ENCODE results near the gene FKBP1A. TPM values are rescaled to one million over a fixed set of nuclear protein-coding genes. Genes with fewer than 3 reads are reported as not detected.

The FKBP1A gene
- total RNA-seq, 3 donors from 2014 or later, result 168 to 326 (median 300) TPM

DNA sequence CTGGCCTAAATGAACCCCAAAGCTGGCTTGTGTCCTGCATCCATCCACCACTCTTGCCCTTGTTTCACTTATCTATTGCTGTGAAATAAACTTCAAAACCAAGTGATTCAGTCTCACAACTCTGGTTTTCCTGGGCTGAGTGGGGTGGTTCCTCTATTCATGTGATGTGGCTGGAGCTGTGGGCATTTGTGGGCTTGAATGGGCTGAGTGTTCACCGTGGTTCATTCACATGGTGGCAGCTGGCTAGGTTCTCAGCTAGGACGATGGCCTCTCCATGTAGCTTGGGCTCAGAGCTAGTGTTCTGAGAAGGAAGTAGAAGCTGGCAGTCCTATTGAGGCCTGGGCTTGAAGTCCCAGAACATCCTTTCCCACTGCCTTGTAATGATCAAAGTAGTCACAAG, 30.4 kb downstream of the FKBP1A start:
- Histone ChIP-seq H3K4me1 (ENCODE audit: low read depth) (peaks cover 14% of the 10 kb centered on the region), H3K9me3 (no peaks in the 10 kb centered on the region), H3K36me3 (ENCODE audit: low read depth) (no peaks in the 10 kb centered on the region), H3K4me3 (no peak overlapping the region)
- ATAC-seq, result no peak
- TF ChIP-seq, protein P1, sequence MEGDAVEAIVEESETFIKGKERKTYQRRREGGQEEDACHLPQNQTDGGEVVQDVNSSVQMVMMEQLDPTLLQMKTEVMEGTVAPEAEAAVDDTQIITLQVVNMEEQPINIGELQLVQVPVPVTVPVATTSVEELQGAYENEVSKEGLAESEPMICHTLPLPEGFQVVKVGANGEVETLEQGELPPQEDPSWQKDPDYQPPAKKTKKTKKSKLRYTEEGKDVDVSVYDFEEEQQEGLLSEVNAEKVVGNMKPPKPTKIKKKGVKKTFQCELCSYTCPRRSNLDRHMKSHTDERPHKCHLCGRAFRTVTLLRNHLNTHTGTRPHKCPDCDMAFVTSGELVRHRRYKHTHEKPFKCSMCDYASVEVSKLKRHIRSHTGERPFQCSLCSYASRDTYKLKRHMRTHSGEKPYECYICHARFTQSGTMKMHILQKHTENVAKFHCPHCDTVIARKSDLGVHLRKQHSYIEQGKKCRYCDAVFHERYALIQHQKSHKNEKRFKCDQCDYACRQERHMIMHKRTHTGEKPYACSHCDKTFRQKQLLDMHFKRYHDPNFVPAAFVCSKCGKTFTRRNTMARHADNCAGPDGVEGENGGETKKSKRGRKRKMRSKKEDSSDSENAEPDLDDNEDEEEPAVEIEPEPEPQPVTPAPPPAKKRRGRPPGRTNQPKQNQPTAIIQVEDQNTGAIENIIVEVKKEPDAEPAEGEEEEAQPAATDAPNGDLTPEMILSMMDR (IDR thresholded peaks at IDR 0.05), result no peak
- intact Hi-C loops (cut with DNase I, micrococcal nuclease), result no loop called here
- DNase-seq, result no peak

DNA sequence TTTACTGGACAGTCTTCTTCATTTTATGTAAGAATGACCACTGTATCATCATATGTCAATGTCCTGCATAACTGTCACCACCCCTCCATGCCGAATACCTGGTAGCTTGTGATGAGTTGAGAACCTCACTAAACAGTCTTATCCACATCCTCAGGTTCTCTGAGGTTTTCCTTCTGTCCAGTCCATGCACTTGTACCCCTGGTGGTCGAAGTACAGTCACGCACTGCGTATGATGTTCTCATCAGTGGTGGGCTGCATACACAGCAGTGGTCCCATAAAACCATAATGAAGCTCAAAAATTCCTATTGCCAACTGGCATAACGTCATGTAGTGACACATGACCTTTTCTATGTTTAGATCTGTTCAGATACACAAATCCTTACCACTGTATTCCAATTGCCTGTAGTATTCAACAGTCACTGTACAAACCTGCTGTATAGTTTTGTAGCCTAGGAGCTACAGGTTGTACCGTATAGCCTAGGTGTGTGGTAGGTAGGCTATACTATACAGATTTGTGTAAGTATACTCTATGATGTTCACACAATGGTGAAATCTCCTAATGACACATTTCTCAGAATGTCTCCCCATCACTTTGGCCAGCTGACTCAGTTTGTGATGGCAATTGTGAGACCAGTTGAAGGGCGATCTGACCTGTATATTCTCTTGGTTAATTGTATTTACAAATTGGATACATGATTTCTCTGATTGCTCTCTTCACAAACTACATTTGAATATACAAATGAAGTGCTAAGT, 32.6 kb downstream of the FKBP1A start:
- Histone ChIP-seq H3K4me3 (no peak overlapping the region), H3K4me1 (ENCODE audit: low read depth) (peaks cover 11% of the 10 kb centered on the region), H3K36me3 (ENCODE audit: low read depth) (no peaks in the 10 kb centered on the region), H3K9me3 (no peaks in the 10 kb centered on the region)
- ATAC-seq (no peak), DNase-seq (no peak)
- intact Hi-C loops (cut with DNase I, micrococcal nuclease), result no loop called here
- TF ChIP-seq, protein P1 (IDR thresholded peaks at IDR 0.05), result no peak

DNA sequence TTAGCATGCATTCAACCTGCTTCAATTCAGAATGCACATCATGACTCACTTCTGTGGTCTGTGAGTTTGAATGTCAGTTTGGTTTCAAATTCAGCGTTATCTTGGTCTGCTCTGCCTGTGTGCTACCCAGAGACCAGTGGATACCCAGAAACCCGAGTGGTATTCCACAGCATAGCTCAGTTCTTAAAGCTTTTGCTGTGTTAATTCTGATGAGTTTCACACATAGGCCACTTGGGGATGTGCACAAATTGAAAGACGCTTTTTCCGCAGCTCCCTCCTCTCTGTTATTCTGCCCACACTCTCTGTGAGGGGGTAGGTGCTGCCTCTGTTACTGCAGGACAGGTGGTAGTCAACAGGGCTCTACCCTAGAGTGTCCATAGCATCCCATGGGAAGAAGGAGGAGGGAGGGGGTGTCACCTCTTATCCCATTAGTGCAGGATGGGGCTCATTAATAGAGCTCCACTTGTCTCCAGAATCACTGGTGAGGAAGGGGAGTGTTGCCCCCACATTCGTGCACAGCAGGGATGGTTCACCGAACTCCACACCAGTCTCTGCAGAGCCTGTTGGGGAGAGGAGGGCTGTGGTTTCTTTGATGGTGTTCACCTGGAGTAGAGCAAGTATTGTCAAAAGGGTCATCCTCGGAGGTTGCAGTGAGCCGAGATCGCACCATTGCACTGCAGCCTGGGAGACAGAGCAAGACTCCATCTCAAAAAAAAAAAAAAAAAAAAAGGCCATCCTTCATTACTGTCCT, 34.8 kb downstream of the FKBP1A start:
- H3K4me1 ChIP-seq (ENCODE audit: low read depth), result no peaks in the 10 kb centered on the region
- H3K36me3 ChIP-seq (ENCODE audit: low read depth), result no peaks in the 10 kb centered on the region
- H3K9me3 ChIP-seq, result no peaks in the 10 kb centered on the region
- intact Hi-C loops (cut with DNase I, micrococcal nuclease), result no loop called here
- no peak overlapping the region for H3K4me3 ChIP-seq
- TF ChIP-seq, protein P1 (IDR thresholded peaks at IDR 0.05), result no peak
- ATAC-seq (no peak), DNase-seq (no peak)

DNA sequence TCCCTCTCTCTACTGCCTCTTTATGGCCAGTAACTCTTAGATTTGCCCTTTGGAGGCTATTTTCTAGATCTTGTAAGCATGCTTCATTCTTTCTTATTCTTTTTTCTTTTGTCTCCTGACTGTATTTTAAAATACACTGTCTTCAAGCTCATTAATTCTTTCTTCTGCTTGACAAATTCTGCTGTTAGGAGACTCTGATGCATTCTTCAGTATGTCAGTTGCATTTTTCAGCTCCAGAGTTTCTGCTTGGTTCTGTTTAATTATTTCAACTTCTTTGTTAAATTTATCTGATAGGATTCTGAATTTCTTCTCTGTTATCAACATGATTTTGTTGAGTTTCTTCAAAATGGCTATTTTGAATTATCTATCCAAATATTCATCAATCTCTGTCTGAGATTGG, 38.9 kb downstream of the FKBP1A start:
- H3K9me3 ChIP-seq, result no peaks in the 10 kb centered on the region
- no peak overlapping the region for H3K4me3 ChIP-seq
- TF ChIP-seq, protein P1 (IDR thresholded peaks at IDR 0.05), result no peak
- H3K4me1 ChIP-seq (ENCODE audit: low read depth), result no peaks in the 10 kb centered on the region
- no peaks in the 10 kb centered on the region for H3K36me3 ChIP-seq (ENCODE audit: low read depth)
- intact Hi-C loops (cut with DNase I, micrococcal nuclease), result no loop called here
- ATAC-seq, result no peak
- no peak for DNase-seq

DNA sequence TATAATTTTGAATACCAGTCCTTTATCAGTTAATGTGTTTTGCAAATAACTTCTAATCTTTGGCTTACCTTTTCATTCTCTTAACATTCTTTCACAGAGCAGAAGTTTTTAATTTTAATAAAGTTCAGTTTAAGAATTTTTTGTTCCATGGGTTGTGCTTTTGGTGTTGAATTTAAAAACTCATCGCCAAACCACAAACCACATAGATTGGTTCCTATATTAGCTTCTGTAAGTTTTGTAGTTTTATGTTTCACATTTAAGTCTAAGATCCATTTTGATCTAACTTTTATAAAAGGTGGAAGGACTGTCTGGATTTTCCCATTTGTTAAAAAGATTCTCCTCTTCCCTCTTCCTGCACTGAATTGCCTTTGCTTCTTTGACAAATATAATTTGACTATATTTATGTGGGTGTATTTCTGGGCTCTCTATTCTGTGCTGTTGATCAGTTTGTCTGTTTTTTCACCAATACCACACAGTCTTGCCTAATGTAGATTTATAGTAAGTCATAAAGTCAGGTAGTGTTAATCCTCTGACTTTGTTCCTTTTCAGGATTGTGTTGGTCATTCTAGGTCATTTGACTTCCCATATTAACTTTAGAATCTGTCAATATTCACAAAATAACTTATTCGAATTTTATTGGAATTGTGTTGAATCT, 46.4 kb downstream of the FKBP1A start:
- Histone ChIP-seq H3K36me3 (ENCODE audit: low read depth) (no peaks in the 10 kb centered on the region), H3K9me3 (peaks cover 3% of the 10 kb centered on the region), H3K4me1 (ENCODE audit: low read depth) (no peaks in the 10 kb centered on the region), H3K4me3 (no peak overlapping the region)
- TF ChIP-seq, protein P1 (IDR thresholded peaks at IDR 0.05), result no peak
- ATAC-seq, result no peak
- DNase-seq, result no peak
- intact Hi-C loops (cut with DNase I, micrococcal nuclease), result no loop called here
